HG03175 (cell line): ENCODE results near the gene DNAH14.
"Not testable (repeated sequence)": the region's sequence is repeated elsewhere in the genome, so short reads cannot be mapped to it uniquely, and the experiment has no call there.

Experiments used
- ATAC-seq: cut with Tn5 transposase; IDR thresholded peaks from one replicate; pipeline ENCODE4 v1.9.1; 2021; ENCODE audit warnings: mild to moderate bottlenecking, moderate library complexity; ENCODE audit not compliant: unreplicated experiment

DNAH14 gene

GRCh38 chr1:225335098-225335778, 405.8 kb downstream of the DNAH14 start:
- ATAC-seq: not testable (repeated sequence)

- no peak for ATAC-seq
These were observed 409.1 kb downstream of the DNAH14 start for GRCh38 chr1:225338545-225338944.

- no peak for ATAC-seq
These were observed 412.2 kb downstream of the DNAH14 start for GRCh38 chr1:225341642-225342041.

GRCh38 chr1:225342695-225343094, 413.2 kb downstream of the DNAH14 start:
- ATAC-seq: no peak

- ATAC-seq: no peak
These were observed 414.1 kb downstream of the DNAH14 start for GRCh38 chr1:225343618-225344017.

GRCh38 chr1:225347123-225347683, 417.7 kb downstream of the DNAH14 start:
- ATAC-seq: no peak

GRCh38 chr1:225348400-225348799, 418.9 kb downstream of the DNAH14 start:
- ATAC-seq: no peak

GRCh38 chr1:225349826-225350225, 420.4 kb downstream of the DNAH14 start:
- no peak for ATAC-seq

- no peak for ATAC-seq
These were observed 421.4 kb downstream of the DNAH14 start for GRCh38 chr1:225350872-225351271.

- ATAC-seq: no peak
These were observed 425.4 kb downstream of the DNAH14 start for GRCh38 chr1:225354906-225355305.

GRCh38 chr1:225355863-225356262, 426.4 kb downstream of the DNAH14 start:
- no peak for ATAC-seq

- ATAC-seq: no peak
These were observed 430.6 kb downstream of the DNAH14 start for GRCh38 chr1:225360119-225360518.

GRCh38 chr1:225361176-225361575, 431.7 kb downstream of the DNAH14 start:
- ATAC-seq: no peak

- ATAC-seq: no peak
These were observed 433.3 kb downstream of the DNAH14 start for GRCh38 chr1:225362805-225363204.

GRCh38 chr1:225364439-225364838, 435.0 kb downstream of the DNAH14 start:
- ATAC-seq: no peak

GRCh38 chr1:225366018-225366417, 436.5 kb downstream of the DNAH14 start:
- ATAC-seq: no peak

GRCh38 chr1:225366552-225366951, 437.1 kb downstream of the DNAH14 start:
- ATAC-seq: no peak

GRCh38 chr1:225368036-225368552, 438.6 kb downstream of the DNAH14 start:
- no peak for ATAC-seq

- no peak for ATAC-seq
These were observed 442.0 kb downstream of the DNAH14 start for GRCh38 chr1:225371366-225372010.

- no peak for ATAC-seq
These were observed 443.7 kb downstream of the DNAH14 start for GRCh38 chr1:225373155-225373554.

GRCh38 chr1:225374996-225375395, 445.5 kb downstream of the DNAH14 start:
- ATAC-seq: no peak

- ATAC-seq: no peak
These were observed 449.4 kb downstream of the DNAH14 start for GRCh38 chr1:225378880-225379279.
